ENCODE results near the gene TRIP6.

Gene TRIP6

DNA sequence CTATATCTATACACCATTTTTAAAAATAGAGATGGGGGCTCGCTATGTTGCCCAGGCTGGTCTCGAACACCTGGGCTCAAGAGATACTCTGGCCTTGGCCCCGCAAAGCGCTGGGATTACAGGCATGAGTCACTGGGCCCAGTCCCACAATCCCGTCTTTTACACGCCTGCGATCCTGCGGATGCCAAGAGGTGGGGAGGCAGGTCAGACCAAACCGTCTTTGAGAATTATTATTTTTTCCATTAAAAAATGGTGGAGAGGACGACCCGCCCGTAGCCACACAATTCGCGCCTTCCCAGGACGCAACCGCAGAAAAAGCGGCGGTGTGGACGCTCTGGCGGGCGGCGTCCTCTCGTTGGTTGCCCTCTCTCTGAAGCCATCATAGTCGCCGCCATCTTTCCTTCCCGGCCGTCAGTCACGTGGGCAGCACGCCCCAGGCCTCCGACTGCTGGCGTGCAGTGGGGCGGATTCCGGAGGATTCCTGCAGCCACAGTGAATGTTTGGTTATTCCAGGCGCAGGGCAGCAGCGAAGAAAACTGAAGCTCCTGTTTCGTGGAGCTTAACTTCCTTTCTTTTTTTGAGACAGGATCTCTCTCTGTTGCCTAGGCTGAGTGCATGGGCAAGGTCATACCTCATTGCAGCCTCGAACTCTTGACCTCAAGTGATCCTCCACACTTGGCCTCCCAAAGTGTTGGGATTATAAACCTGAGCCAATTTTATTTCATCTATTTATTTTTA lies 29.9 kb upstream of the TRIP6 start:
- POLR2A ChIA-PET = no interaction called here

GRCh38 chr7:100839361-100839760 lies 27.8 kb upstream of the TRIP6 start:
- H3K4me3 ChIP-seq (ENCODE audit: control insufficient read depth in 1 of 7, extremely low read depth in 1 of 7, insufficient read depth in 4 of 7, low read depth in 2 of 7, low read length in 6 of 7) = no peak overlapping the region
- POLR2A ChIA-PET = no interaction called here
- no peak overlapping the region for H3K27ac ChIP-seq (ENCODE audit: insufficient read depth in 1 of 2, low read depth in 1 of 2, low read length in 2 of 2, poor library complexity in 1 of 2, severe bottlenecking in 2 of 2)
- H3K36me3 ChIP-seq (ENCODE audit: control insufficient read depth in 4 of 4, insufficient read depth in 4 of 4, low read length in 3 of 4) = no peaks in the 10 kb centered on the region
- DNase-seq = no peak
- no peaks in the 10 kb centered on the region for H3K27me3 ChIP-seq (replicated peaks in 2 of 5; ENCODE audit: control insufficient read depth in 4 of 5, insufficient read depth in 5 of 5, low read length in 4 of 5)
- H3K4me1 ChIP-seq (ENCODE audit: control extremely low read depth in 1 of 4, control insufficient read depth in 4 of 4, insufficient read depth in 4 of 4, low read length in 3 of 4) = peaks cover 0 to 19% (median 11%) of the 10 kb centered on the region in 4 experiments
- 97% methylated on average over 18 of the region's 18 CpGs for WGBS (ENCODE audit: insufficient coverage)
- no peaks in the 10 kb centered on the region for H3K9me3 ChIP-seq (ENCODE audit: control extremely low read depth in 1 of 5, control insufficient read depth in 4 of 5, insufficient read depth in 2 of 5, low read depth in 1 of 5, low read length in 4 of 5)
- CTCF ChIA-PET = no interaction called here

More for the DNA sequence above, 29.9 kb upstream of the TRIP6 start:
- peak overlapping the region in 5 of 7 experiments; percentile 39 to 72 (median 59) for H3K4me3 ChIP-seq (ENCODE audit: control insufficient read depth in 1 of 7, extremely low read depth in 1 of 7, insufficient read depth in 4 of 7, low read depth in 2 of 7, low read length in 6 of 7)
- H3K4me1 ChIP-seq (ENCODE audit: control extremely low read depth in 1 of 4, control insufficient read depth in 4 of 4, insufficient read depth in 4 of 4, low read length in 3 of 4) = peaks cover 0 to 19% (median 11%) of the 10 kb centered on the region in 4 experiments
- H3K27ac ChIP-seq (ENCODE audit: insufficient read depth in 1 of 2, low read depth in 1 of 2, low read length in 2 of 2, poor library complexity in 1 of 2, severe bottlenecking in 2 of 2) = peak overlapping the region in 1 of 2 experiments; percentile 64
- no peaks in the 10 kb centered on the region for H3K9me3 ChIP-seq (ENCODE audit: control extremely low read depth in 1 of 5, control insufficient read depth in 4 of 5, insufficient read depth in 2 of 5, low read depth in 1 of 5, low read length in 4 of 5)
- no peaks in the 10 kb centered on the region for H3K27me3 ChIP-seq (replicated peaks in 2 of 5; ENCODE audit: control insufficient read depth in 4 of 5, insufficient read depth in 5 of 5, low read length in 4 of 5)
- 5% methylated on average over 31 of the region's 37 CpGs for WGBS (ENCODE audit: insufficient coverage)
- peak; percentile 73 to 75 (median 73) for DNase-seq
- CTCF ChIA-PET = interaction anchor here (1.0 to 6.3 kb wide), 4 partner anchors 14 to 224 kb away, joined by 3 to 43 read pairs (median 4); partner anchors contain the start of gene SLC12A9
- H3K36me3 ChIP-seq (ENCODE audit: control insufficient read depth in 4 of 4, insufficient read depth in 4 of 4, low read length in 3 of 4) = no peaks in the 10 kb centered on the region

GRCh38 chr7:100840470-100841100 lies 26.6 kb upstream of the TRIP6 start:
- H3K27me3 ChIP-seq (replicated peaks in 2 of 5; ENCODE audit: control insufficient read depth in 4 of 5, insufficient read depth in 5 of 5, low read length in 4 of 5) = no peaks in the 10 kb centered on the region
- 100% methylated on average over 2 of the region's 8 CpGs for WGBS (ENCODE audit: insufficient coverage)
- ChIA-PET POLR2A (no interaction called here), CTCF (no interaction called here)
- no peak overlapping the region for H3K4me3 ChIP-seq (ENCODE audit: control insufficient read depth in 1 of 7, extremely low read depth in 1 of 7, insufficient read depth in 4 of 7, low read depth in 2 of 7, low read length in 6 of 7)
- H3K9me3 ChIP-seq (ENCODE audit: control extremely low read depth in 1 of 5, control insufficient read depth in 4 of 5, insufficient read depth in 2 of 5, low read depth in 1 of 5, low read length in 4 of 5) = no peaks in the 10 kb centered on the region
- DNase-seq = no peak
- peaks cover 0 to 19% (median 10%) of the 10 kb centered on the region in 4 experiments for H3K4me1 ChIP-seq (ENCODE audit: control extremely low read depth in 1 of 4, control insufficient read depth in 4 of 4, insufficient read depth in 4 of 4, low read length in 3 of 4)
- peak overlapping the region in 1 of 2 experiments; percentile 14 for H3K27ac ChIP-seq (ENCODE audit: insufficient read depth in 1 of 2, low read depth in 1 of 2, low read length in 2 of 2, poor library complexity in 1 of 2, severe bottlenecking in 2 of 2)
- no peaks in the 10 kb centered on the region for H3K36me3 ChIP-seq (ENCODE audit: control insufficient read depth in 4 of 4, insufficient read depth in 4 of 4, low read length in 3 of 4)

DNA sequence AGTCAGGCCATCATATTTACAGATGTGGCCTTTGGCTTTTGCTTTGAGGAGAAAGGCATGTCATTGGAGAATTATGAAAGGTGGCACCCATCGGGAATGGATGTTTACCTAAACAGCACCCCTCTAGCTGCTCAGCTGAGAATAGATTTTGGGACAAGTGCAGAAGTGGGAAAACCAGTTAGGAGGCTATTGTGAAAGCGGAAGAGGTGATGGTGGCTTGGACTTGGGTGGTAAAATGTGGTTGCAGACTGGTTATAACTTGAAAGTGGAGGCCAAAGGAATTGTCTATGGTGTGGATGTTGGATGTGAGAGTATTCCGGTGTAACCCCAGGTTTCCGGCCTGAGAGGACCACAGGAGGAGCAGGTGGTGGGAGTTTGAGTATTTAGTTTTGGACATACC lies 19.8 kb upstream of the TRIP6 start:
- ChIA-PET CTCF (interaction anchor here (6.0 to 8.2 kb wide), 2 partner anchors 46 to 143 kb away, joined by 79 to 124 read pairs; partner anchors contain the start of gene POP7), POLR2A (no interaction called here)
- no peak overlapping the region for H3K4me3 ChIP-seq (ENCODE audit: control insufficient read depth in 1 of 7, extremely low read depth in 1 of 7, insufficient read depth in 4 of 7, low read depth in 2 of 7, low read length in 6 of 7)
- no peaks in the 10 kb centered on the region for H3K9me3 ChIP-seq (ENCODE audit: control extremely low read depth in 1 of 5, control insufficient read depth in 4 of 5, insufficient read depth in 2 of 5, low read depth in 1 of 5, low read length in 4 of 5)
- no peaks in the 10 kb centered on the region for H3K36me3 ChIP-seq (ENCODE audit: control insufficient read depth in 4 of 4, insufficient read depth in 4 of 4, low read length in 3 of 4)
- H3K27ac ChIP-seq (ENCODE audit: insufficient read depth in 1 of 2, low read depth in 1 of 2, low read length in 2 of 2, poor library complexity in 1 of 2, severe bottlenecking in 2 of 2) = no peak overlapping the region
- WGBS (ENCODE audit: insufficient coverage) = 100% methylated on average over 3 of the region's 4 CpGs
- no peaks in the 10 kb centered on the region for H3K27me3 ChIP-seq (replicated peaks in 2 of 5; ENCODE audit: control insufficient read depth in 4 of 5, insufficient read depth in 5 of 5, low read length in 4 of 5)
- DNase-seq = no peak
- peaks cover 0 to 7% (median 7%) of the 10 kb centered on the region in 4 experiments for H3K4me1 ChIP-seq (ENCODE audit: control extremely low read depth in 1 of 4, control insufficient read depth in 4 of 4, insufficient read depth in 4 of 4, low read length in 3 of 4)

GRCh38 chr7:100852048-100852872 lies 14.9 kb upstream of the TRIP6 start, which contains the start of gene SLC12A9:
Gene SLC12A9, plus strand, starts transcription at chr7:100852713. Its CDS starts 1,485 bp downstream, at chr7:100854198.
- ChIA-PET POLR2A (interaction anchor here (0.6 to 1.3 kb wide), 5 partner anchors 23 to 387 kb away, joined by 3 to 6 read pairs (median 4); partner anchors contain the start of genes POP7 and SRRT), CTCF (interaction anchor here (0.7 to 8.2 kb wide), 26 partner anchors 9 to 297 kb away, joined by 3 to 124 read pairs (median 4); partner anchors contain the start of genes EPHB4, EPO, POP7 and SRRT)
- Histone ChIP-seq H3K27ac (ENCODE audit: insufficient read depth in 1 of 2, low read depth in 1 of 2, low read length in 2 of 2, poor library complexity in 1 of 2, severe bottlenecking in 2 of 2) (no peak within 1 kb of the TSS), H3K27me3 (replicated peaks in 2 of 5; ENCODE audit: control insufficient read depth in 4 of 5, insufficient read depth in 5 of 5, low read length in 4 of 5) (no peaks in the 10 kb centered on the region), H3K4me1 (ENCODE audit: control extremely low read depth in 1 of 4, control insufficient read depth in 4 of 4, insufficient read depth in 4 of 4, low read length in 3 of 4) (peaks cover 0 to 23% (median 19%) of the 10 kb centered on the region in 4 experiments), H3K4me3 (ENCODE audit: control insufficient read depth in 1 of 7, extremely low read depth in 1 of 7, insufficient read depth in 4 of 7, low read depth in 2 of 7, low read length in 6 of 7) (peak within 1 kb of the TSS; percentile 46 to 82 (median 77)), H3K36me3 (ENCODE audit: control insufficient read depth in 4 of 4, insufficient read depth in 4 of 4, low read length in 3 of 4) (peaks cover 2 to 12% (median 10%) of the 10 kb centered on the region in 4 experiments), H3K9me3 (ENCODE audit: control extremely low read depth in 1 of 5, control insufficient read depth in 4 of 5, insufficient read depth in 2 of 5, low read depth in 1 of 5, low read length in 4 of 5) (no peaks in the 10 kb centered on the region)
- peak; percentile 68 to 81 (median 81) for DNase-seq
- WGBS (ENCODE audit: insufficient coverage) = 0% methylated on average over 71 of the region's 71 CpGs

GRCh38 chr7:100854146-100854895 lies 12.9 kb upstream of the TRIP6 start:
- no peak for DNase-seq
- Histone ChIP-seq H3K27ac (ENCODE audit: insufficient read depth in 1 of 2, low read depth in 1 of 2, low read length in 2 of 2, poor library complexity in 1 of 2, severe bottlenecking in 2 of 2) (no peak overlapping the region), H3K4me1 (ENCODE audit: control extremely low read depth in 1 of 4, control insufficient read depth in 4 of 4, insufficient read depth in 4 of 4, low read length in 3 of 4) (peaks cover 0 to 23% (median 19%) of the 10 kb centered on the region in 4 experiments), H3K4me3 (ENCODE audit: control insufficient read depth in 1 of 7, extremely low read depth in 1 of 7, insufficient read depth in 4 of 7, low read depth in 2 of 7, low read length in 6 of 7) (no peak overlapping the region), H3K9me3 (ENCODE audit: control extremely low read depth in 1 of 5, control insufficient read depth in 4 of 5, insufficient read depth in 2 of 5, low read depth in 1 of 5, low read length in 4 of 5) (no peaks in the 10 kb centered on the region), H3K36me3 (ENCODE audit: control insufficient read depth in 4 of 4, insufficient read depth in 4 of 4, low read length in 3 of 4) (peaks cover 2 to 22% (median 15%) of the 10 kb centered on the region in 4 experiments), H3K27me3 (replicated peaks in 2 of 5; ENCODE audit: control insufficient read depth in 4 of 5, insufficient read depth in 5 of 5, low read length in 4 of 5) (no peaks in the 10 kb centered on the region)
- ChIA-PET POLR2A (no interaction called here), CTCF (interaction anchor here (0.7 to 8.2 kb wide), 6 partner anchors 9 to 225 kb away, joined by 3 to 79 read pairs (median 4); partner anchors contain the start of gene POP7)
- 99% methylated on average over 12 of the region's 14 CpGs for WGBS (ENCODE audit: insufficient coverage)
